ENCODE results near the gene FAM170A.

- TF ChIP-seq POLR2A (IDR thresholded peaks at IDR 0.05), result no peak
- no peak for TF ChIP-seq POLR2AphosphoS5 (IDR thresholded peaks at IDR 0.05)
Measured at GRCh38 chr5:119678351-119679028, 49.1 kb downstream of the FAM170A start.

Measured in upper lobe of left lung (tissue), 4 donors.